Epidermal melanocyte (primary cell): ENCODE data around the gene RBM33.

ENCODE experiments used
- DNase-seq: peaks from one replicate; pipeline ENCODE4 v3.0.0; 2011; ENCODE audit warnings: low spot score; ENCODE audit not compliant: insufficient read length

RBM33 gene

GRCh38 chr7:155741805-155742204 is 97.3 kb downstream of the RBM33 start:
- DNase-seq, result no peak

GRCh38 chr7:155743177-155743576 is 98.7 kb downstream of the RBM33 start:
- no peak for DNase-seq

GRCh38 chr7:155744971-155745683 is 100.7 kb downstream of the RBM33 start:
- no peak for DNase-seq

GRCh38 chr7:155745737-155746136 is 101.3 kb downstream of the RBM33 start:
- DNase-seq, result no peak

GRCh38 chr7:155746188-155746587 is 101.7 kb downstream of the RBM33 start:
- DNase-seq, result no peak

GRCh38 chr7:155747209-155747608 is 102.7 kb downstream of the RBM33 start:
- DNase-seq, result no peak

GRCh38 chr7:155749578-155749977 is 105.1 kb downstream of the RBM33 start:
- DNase-seq, result no peak

- DNase-seq, result no peak
Measured at GRCh38 chr7:155750255-155751125, 106.0 kb downstream of the RBM33 start.

- no peak for DNase-seq
Measured at GRCh38 chr7:155751409-155751808, 106.9 kb downstream of the RBM33 start.

GRCh38 chr7:155752756-155753445 is 108.4 kb downstream of the RBM33 start:
- no peak for DNase-seq

GRCh38 chr7:155753446-155753965 is 109.0 kb downstream of the RBM33 start:
- no peak for DNase-seq

GRCh38 chr7:155754165-155754564 is 109.7 kb downstream of the RBM33 start:
- DNase-seq, result no peak

GRCh38 chr7:155755026-155755425 is 110.6 kb downstream of the RBM33 start:
- DNase-seq, result no peak

- no peak for DNase-seq
Measured at GRCh38 chr7:155756322-155756721, 111.9 kb downstream of the RBM33 start.

- DNase-seq, result no peak
Measured at GRCh38 chr7:155758348-155758747, 113.9 kb downstream of the RBM33 start.

GRCh38 chr7:155759740-155760430 is 115.4 kb downstream of the RBM33 start:
- no peak for DNase-seq

GRCh38 chr7:155761162-155761561 is 116.7 kb downstream of the RBM33 start:
- no peak for DNase-seq

- DNase-seq, result no peak
Measured at GRCh38 chr7:155762036-155762435, 117.6 kb downstream of the RBM33 start.

- no peak for DNase-seq
Measured at GRCh38 chr7:155762655-155763054, 118.2 kb downstream of the RBM33 start.

GRCh38 chr7:155763122-155763521 is 118.7 kb downstream of the RBM33 start:
- no peak for DNase-seq
